RWPE2 (cell line): Measurements from ENCODE around the gene APC2.

Source experiments
- ATAC-seq: fragments of 200-7000 bp; cut with Tn5 transposase; 3 replicates; pipeline ENCODE4 v1.9.1; 2021; ENCODE audit warnings: low read depth
- DNase-seq: peaks from one replicate; pipeline ENCODE4 v3.0.0-alpha.2; 2020; ENCODE audit warnings: low spot score
- H3K27ac ChIP-seq: fragments of 450-650 bp; 2 replicates; pipeline ENCODE4 v1.5.1; 2017; ENCODE audit warnings: mild to moderate bottlenecking; ENCODE audit not compliant: poor library complexity, severe bottlenecking
- H3K27me3 ChIP-seq: fragments of 250-450 bp; sonication (Bioruptor Pico); 2 replicates; pipeline ENCODE4 v1.5.1; 2021; ENCODE audit warnings: mild to moderate bottlenecking, moderate library complexity; ENCODE audit not compliant: insufficient read depth, poor library complexity, severe bottlenecking
- H3K36me3 ChIP-seq: fragments of 250-450 bp; sonication (Bioruptor Pico); 2 replicates; pipeline ENCODE4 v1.5.1; 2020; ENCODE audit warnings: low read depth, mild to moderate bottlenecking, moderate library complexity
- H3K4me1 ChIP-seq: fragments of 250-450 bp; sonication (Bioruptor Pico); 2 replicates; pipeline ENCODE4 v1.5.1; 2021; ENCODE audit warnings: mild to moderate bottlenecking, moderate library complexity; ENCODE audit not compliant: insufficient read depth, poor library complexity, severe bottlenecking
- H3K4me3 ChIP-seq: fragments of 250-450 bp; sonication (Bioruptor Pico); 2 replicates; pipeline ENCODE4 v1.5.1; 2021; ENCODE audit warnings: mild to moderate bottlenecking, moderate library complexity; ENCODE audit not compliant: severe bottlenecking
- H3K9me3 ChIP-seq: fragments of 250-450 bp; sonication (Bioruptor Pico); 2 replicates; pipeline ENCODE4 v1.5.1; 2021; ENCODE audit warnings: mild to moderate bottlenecking, moderate library complexity; ENCODE audit not compliant: severe bottlenecking
- CTCF ChIP-seq: fragments of 450-650 bp; IDR thresholded peaks from one replicate; pipeline ENCODE4 v1.5.1; 2017; ENCODE audit warnings: mild to moderate bottlenecking, moderate library complexity; ENCODE audit not compliant: poor library complexity, severe bottlenecking

APC2 gene

DNA sequence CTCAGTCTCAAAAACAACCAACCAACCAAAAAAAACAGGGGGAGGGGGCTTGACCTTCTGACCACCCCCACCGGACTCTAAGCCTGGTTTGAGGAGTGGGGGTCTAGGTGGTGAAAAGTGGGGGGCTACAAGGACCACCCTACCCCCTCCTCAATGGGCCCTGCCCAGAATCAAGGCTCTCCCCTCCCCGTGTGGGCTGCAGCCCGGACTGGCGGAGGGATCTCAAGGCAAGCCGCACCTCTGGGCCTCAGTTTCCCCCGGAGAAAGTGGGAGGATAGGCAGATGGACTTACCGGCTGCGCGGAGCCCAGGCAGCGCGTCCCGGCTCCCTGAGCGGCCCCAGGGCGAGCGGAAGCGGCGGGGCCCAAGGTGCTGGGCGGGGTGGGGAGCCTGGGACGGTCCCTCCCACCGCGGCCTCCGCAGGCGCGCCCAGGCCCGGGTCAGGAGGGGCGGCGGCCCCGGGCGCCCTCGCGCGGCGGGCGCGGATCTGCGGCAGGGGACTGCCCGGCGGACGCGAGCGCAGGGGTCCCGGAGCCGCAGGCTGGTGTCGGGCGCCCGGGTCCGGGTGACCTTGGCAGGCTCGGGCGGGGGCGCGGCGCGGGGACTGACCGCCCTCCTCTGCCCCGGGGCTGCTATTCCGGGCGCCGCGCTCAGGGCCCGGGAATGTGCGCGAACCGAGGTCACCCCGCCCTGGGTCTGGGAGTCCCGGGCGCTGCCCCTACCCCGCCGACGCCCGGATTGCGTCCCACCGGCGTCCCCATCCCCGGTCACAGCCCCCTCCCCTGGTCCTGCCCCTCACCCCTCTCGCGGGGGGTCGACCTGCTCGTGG, 63.0 kb downstream of the APC2 start, which contains the start of gene ADAMTSL5:
TSS of gene ADAMTSL5 (minus strand) at position 349 of the 828 bp plus-strand sequence. CDS start 2,076 bp downstream, outside the sequence.
- Histone ChIP-seq H3K27me3 (no peaks in the 10 kb centered on the region), H3K4me1 (peaks cover 4% of the 10 kb centered on the region), H3K4me3 (peak within 1 kb of the TSS; percentile 70), H3K27ac (peak within 1 kb of the TSS; percentile 50), H3K9me3 (peaks cover 2% of the 10 kb centered on the region), H3K36me3 (no peaks in the 10 kb centered on the region)
- DNase-seq: no peak
- TF ChIP-seq CTCF: peak; percentile 25
- ATAC-seq: peak; percentile 75

- DNase-seq (no peak), ATAC-seq (peak; percentile 41)
- H3K27ac ChIP-seq: peak overlapping the region; percentile 50
- peak; percentile 63 for TF ChIP-seq CTCF
- peaks cover 4% of the 10 kb centered on the region for H3K4me1 ChIP-seq
- H3K9me3 ChIP-seq: peaks cover 2% of the 10 kb centered on the region
- no peaks in the 10 kb centered on the region for H3K36me3 ChIP-seq
- no peaks in the 10 kb centered on the region for H3K27me3 ChIP-seq
- H3K4me3 ChIP-seq: peak overlapping the region; percentile 70
Measured at GRCh38 chr19:1513499-1514294, 63.8 kb downstream of the APC2 start.

- Histone ChIP-seq H3K4me3 (no peak overlapping the region), H3K36me3 (no peaks in the 10 kb centered on the region)
- no peak for TF ChIP-seq CTCF
Measured at GRCh38 chr19:1514295-1514661, 64.4 kb downstream of the APC2 start.

GRCh38 chr19:1514986-1515721, 65.2 kb downstream of the APC2 start:
- DNase-seq (no peak), ATAC-seq (no peak)
- no peaks in the 10 kb centered on the region for H3K36me3 ChIP-seq
- peaks cover 4% of the 10 kb centered on the region for H3K4me1 ChIP-seq
- no peak for TF ChIP-seq CTCF
- no peak overlapping the region for H3K27ac ChIP-seq
- no peaks in the 10 kb centered on the region for H3K27me3 ChIP-seq
- H3K4me3 ChIP-seq: no peak overlapping the region
- H3K9me3 ChIP-seq: peaks cover 2% of the 10 kb centered on the region

More at GRCh38 chr19:1514295-1514661, 64.4 kb downstream of the APC2 start:
- DNase-seq (no peak), ATAC-seq (no peak)
- Histone ChIP-seq H3K9me3 (peaks cover 2% of the 10 kb centered on the region), H3K27ac (no peak overlapping the region), H3K4me1 (peaks cover 4% of the 10 kb centered on the region), H3K27me3 (no peaks in the 10 kb centered on the region)
